ENCODE data around the gene TCHP.

TCHP gene

GRCh38 chr12:109938947-109939346 is 38.9 kb downstream of the TCHP start:
- DNase-seq, result no peak

GRCh38 chr12:109939504-109939903 is 39.4 kb downstream of the TCHP start:
- DNase-seq, result no peak

- no peak for DNase-seq
Observed at GRCh38 chr12:109940339-109940923, 40.4 kb downstream of the TCHP start.

- no peak for DNase-seq
Observed at GRCh38 chr12:109943811-109944210, 43.7 kb downstream of the TCHP start.

GRCh38 chr12:109944561-109945359 is 44.7 kb downstream of the TCHP start:
- no peak for DNase-seq

GRCh38 chr12:109946505-109946904 is 46.4 kb downstream of the TCHP start:
- no peak for DNase-seq

- no peak for DNase-seq
Observed at GRCh38 chr12:109946913-109947312, 46.8 kb downstream of the TCHP start.

GRCh38 chr12:109947521-109947920 is 47.4 kb downstream of the TCHP start:
- no peak for DNase-seq

- DNase-seq, result no peak
Observed at GRCh38 chr12:109948368-109948767, 48.3 kb downstream of the TCHP start.

- DNase-seq, result peak in 1 of 3 experiments; percentile 84
Observed at GRCh38 chr12:109949089-109949488, 49.0 kb downstream of the TCHP start.

- DNase-seq, result no peak
Observed at GRCh38 chr12:109950625-109951024, 50.6 kb downstream of the TCHP start.

GRCh38 chr12:109951136-109951535 is 51.1 kb downstream of the TCHP start:
- no peak for DNase-seq

- no peak for DNase-seq
Observed at GRCh38 chr12:109951751-109952150, 51.7 kb downstream of the TCHP start.

GRCh38 chr12:109952160-109952858 is 52.2 kb downstream of the TCHP start:
- DNase-seq, result no peak

- no peak for DNase-seq
Observed at GRCh38 chr12:109952873-109953272, 52.8 kb downstream of the TCHP start.

GRCh38 chr12:109953656-109954055 is 53.6 kb downstream of the TCHP start:
- DNase-seq, result no peak

- no peak for DNase-seq
Observed at GRCh38 chr12:109958374-109958773, 58.3 kb downstream of the TCHP start.

GRCh38 chr12:109959411-109960093 is 59.5 kb downstream of the TCHP start:
- DNase-seq, result no peak

- no peak for DNase-seq
Observed at GRCh38 chr12:109961201-109961600, 61.1 kb downstream of the TCHP start.

- DNase-seq, result no peak
Observed at GRCh38 chr12:109961612-109962011, 61.5 kb downstream of the TCHP start.

- DNase-seq, result no peak
Observed at GRCh38 chr12:109962398-109962797, 62.3 kb downstream of the TCHP start.

- no peak for DNase-seq
Observed at GRCh38 chr12:109963330-109963729, 63.3 kb downstream of the TCHP start.

GRCh38 chr12:109963743-109964429 is 63.8 kb downstream of the TCHP start:
- DNase-seq, result no peak

All from NCI-H1417 (cell line).